HL-60 (cell line): ENCODE data around the gene SELENOO.

ENCODE experiments used
- GABPA ChIP-seq: IDR thresholded peaks from 2 replicates; pipeline ENCODE4 v1.6.1; 2012; ENCODE audit warnings: low read depth
- POLR2AphosphoS5 ChIP-seq: IDR thresholded peaks from 2 replicates; pipeline ENCODE4 v1.6.1; 2012; ENCODE audit warnings: low read depth
- TF ChIP-seq, protein P1 (sequence below): IDR thresholded peaks from one replicate; pipeline ENCODE4 v1.5.1; 2011; ENCODE audit warnings: low read length, control low read depth, inconsistent platforms; ENCODE audit not compliant: insufficient read depth
- TF ChIP-seq, protein P2 (sequence below): IDR thresholded peaks from 2 replicates; pipeline ENCODE4 v1.6.1; 2012; ENCODE audit warnings: low read depth; ENCODE audit not compliant: insufficient replicate concordance

DNA sequence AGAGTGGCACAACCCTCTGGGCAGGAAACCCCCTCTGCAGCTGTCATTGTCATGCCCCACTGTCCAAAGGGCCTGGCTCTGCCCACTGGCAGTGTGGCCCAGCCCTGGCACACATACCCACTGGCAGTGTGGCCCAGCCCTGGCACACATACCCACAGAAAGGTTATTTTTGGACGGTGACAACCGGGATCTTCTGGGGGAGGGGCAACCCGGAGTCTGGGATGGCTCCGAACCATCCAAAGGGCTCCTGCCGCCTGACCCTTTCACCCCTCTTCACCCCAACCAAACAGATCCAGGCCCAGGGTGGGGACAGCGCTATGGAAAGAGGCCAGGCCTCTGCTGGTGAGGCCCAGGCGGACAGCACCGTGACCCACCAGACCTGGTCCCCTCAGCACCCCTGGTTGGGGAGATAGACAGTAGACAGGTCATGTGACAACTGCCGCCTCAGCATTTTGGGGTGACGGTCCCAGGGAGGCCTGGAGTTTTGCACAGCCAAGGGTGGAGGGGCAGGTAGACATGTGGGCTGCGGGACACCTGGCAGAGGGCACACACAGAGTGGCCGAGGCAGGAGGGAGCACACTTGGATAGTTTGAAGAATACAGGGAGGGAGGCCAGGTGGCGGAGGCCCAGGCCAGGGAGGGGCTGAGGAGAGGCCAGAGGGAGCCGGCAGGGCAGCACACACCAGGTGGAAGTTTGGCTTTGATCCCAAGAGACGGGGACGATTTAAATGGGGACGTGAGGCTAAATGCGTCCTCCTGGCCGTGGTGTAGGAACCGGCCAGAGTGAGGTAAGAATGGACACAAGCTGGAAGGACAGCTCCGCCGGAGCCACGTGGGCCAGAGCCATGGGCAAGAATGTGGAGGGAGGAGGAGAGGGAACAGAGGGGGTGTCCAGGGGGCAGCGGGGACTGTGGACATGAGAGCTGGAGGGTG, 57.8 kb downstream of the SELENOO start:
- TF ChIP-seq, protein P1, sequence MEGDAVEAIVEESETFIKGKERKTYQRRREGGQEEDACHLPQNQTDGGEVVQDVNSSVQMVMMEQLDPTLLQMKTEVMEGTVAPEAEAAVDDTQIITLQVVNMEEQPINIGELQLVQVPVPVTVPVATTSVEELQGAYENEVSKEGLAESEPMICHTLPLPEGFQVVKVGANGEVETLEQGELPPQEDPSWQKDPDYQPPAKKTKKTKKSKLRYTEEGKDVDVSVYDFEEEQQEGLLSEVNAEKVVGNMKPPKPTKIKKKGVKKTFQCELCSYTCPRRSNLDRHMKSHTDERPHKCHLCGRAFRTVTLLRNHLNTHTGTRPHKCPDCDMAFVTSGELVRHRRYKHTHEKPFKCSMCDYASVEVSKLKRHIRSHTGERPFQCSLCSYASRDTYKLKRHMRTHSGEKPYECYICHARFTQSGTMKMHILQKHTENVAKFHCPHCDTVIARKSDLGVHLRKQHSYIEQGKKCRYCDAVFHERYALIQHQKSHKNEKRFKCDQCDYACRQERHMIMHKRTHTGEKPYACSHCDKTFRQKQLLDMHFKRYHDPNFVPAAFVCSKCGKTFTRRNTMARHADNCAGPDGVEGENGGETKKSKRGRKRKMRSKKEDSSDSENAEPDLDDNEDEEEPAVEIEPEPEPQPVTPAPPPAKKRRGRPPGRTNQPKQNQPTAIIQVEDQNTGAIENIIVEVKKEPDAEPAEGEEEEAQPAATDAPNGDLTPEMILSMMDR = no peak
- TF ChIP-seq POLR2AphosphoS5 = no peak
- TF ChIP-seq, protein P2, sequence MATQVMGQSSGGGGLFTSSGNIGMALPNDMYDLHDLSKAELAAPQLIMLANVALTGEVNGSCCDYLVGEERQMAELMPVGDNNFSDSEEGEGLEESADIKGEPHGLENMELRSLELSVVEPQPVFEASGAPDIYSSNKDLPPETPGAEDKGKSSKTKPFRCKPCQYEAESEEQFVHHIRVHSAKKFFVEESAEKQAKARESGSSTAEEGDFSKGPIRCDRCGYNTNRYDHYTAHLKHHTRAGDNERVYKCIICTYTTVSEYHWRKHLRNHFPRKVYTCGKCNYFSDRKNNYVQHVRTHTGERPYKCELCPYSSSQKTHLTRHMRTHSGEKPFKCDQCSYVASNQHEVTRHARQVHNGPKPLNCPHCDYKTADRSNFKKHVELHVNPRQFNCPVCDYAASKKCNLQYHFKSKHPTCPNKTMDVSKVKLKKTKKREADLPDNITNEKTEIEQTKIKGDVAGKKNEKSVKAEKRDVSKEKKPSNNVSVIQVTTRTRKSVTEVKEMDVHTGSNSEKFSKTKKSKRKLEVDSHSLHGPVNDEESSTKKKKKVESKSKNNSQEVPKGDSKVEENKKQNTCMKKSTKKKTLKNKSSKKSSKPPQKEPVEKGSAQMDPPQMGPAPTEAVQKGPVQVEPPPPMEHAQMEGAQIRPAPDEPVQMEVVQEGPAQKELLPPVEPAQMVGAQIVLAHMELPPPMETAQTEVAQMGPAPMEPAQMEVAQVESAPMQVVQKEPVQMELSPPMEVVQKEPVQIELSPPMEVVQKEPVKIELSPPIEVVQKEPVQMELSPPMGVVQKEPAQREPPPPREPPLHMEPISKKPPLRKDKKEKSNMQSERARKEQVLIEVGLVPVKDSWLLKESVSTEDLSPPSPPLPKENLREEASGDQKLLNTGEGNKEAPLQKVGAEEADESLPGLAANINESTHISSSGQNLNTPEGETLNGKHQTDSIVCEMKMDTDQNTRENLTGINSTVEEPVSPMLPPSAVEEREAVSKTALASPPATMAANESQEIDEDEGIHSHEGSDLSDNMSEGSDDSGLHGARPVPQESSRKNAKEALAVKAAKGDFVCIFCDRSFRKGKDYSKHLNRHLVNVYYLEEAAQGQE = no peak
- TF ChIP-seq GABPA = no peak
